GM18499 (cell line): ENCODE measurements around the gene RCCD1.
A peak's percentile ranks its signal among the peaks of the same experiment; 100 is the strongest.

Experiments
- ATAC-seq: cut with Tn5 transposase; IDR thresholded peaks from one replicate; pipeline ENCODE4 v1.9.1; 2021; ENCODE audit warnings: moderate number of reproducible peaks; ENCODE audit not compliant: insufficient read depth, unreplicated experiment

Gene RCCD1

GRCh38 chr15:90960298-90961091, 5.8 kb downstream of the RCCD1 start:
- no peak for ATAC-seq

DNA sequence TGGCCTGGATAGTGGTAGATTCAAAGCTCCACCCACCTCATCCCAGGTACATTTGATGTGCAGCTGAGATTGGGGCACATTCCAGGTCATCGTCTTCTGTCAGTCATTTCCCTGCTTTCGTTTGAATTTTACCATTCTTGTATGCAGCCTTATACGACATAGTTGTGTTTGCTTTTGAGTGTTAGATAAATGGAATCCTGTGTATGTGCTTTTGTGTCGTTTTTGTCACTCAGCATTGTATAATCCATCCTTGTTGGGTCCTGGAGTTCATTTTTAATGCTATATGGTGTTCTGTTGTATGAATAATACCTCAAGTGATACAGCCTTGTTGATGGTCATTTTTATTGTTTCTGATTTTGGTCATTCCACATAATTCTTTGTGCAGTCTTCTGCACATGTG, 7.3 kb downstream of the RCCD1 start:
- no peak for ATAC-seq

GRCh38 chr15:90966262-90966661, 11.6 kb downstream of the RCCD1 start:
- ATAC-seq: no peak

- ATAC-seq: no peak
These were observed 12.5 kb downstream of the RCCD1 start for GRCh38 chr15:90967206-90967605.

DNA sequence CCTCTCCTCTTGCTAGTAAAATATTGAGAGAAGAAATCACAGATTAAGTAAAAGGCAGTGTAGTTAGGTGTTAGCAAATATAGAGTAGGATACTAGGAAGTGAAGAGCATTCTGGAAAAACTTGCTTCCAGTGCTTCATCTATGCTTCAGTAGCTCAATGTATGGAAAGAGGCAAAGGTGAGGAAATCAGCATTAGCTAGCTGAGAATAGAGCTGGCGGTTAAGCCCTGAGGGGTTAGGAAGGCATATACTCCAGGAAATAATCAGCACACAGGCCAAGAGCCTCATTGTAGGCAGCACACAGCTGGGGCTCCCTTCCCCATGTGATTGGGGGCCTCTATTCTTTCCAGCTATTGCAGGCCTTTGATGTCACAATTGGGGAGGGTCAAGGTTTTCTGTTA, 13.8 kb downstream of the RCCD1 start:
- ATAC-seq: no peak

DNA sequence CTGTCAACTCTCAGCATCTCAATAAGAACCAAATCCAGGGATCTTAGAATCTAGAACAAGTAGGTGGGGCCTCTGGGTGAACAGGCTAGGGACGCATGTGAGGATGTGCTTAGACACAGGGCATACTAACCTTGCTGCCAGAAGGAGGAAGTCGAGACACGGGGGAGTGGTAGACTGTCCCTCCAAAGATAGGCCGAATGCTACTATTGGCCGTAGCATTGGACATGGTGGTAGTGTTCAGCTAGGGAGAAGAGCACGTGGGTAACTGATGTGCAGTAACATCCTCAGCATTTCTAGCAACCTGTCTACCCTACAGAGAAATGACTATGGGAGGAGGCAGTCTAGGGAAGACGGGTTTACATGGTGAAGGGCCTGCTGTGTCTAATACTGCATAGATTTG, 15.6 kb downstream of the RCCD1 start:
- ATAC-seq: no peak

DNA sequence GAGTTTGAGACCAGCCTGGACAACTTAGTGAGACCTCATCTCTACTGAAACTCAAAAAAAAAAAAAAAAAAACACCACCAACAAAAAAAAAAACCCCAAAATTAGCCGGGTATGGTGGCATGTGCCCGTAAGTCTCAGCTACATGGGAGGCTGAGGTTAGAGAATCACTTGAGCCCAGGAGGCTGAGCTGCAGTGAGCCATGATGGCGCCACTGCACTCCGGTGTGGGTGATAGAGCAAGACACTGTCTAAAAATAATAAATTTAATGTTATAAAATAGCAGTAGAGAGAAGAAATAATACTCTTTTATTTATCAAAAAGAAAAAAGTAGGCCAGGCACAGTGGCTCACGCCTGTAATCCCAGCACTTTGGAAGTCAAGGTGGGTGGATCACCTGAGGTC, 17.4 kb downstream of the RCCD1 start:
- no peak for ATAC-seq

GRCh38 chr15:90974216-90974615, 19.5 kb downstream of the RCCD1 start:
- no peak for ATAC-seq

DNA sequence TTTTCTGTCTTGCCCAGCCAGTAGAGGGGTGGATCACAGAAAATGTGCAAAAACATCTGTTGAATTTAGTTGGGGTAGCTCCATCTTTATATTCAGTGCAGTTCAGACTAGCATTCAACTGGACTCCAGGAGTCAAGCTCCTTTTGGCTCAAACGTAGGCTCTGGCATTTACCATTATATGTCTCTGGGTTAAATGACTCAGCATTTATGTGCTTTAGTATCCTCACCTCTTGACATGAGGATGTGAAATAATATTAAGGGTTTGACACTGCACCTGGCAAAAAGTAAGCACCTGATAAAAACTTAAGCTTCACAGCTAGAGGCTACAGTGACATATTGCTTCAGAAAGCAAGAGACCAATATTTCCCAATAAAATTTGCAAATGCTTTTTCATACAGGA, 24.9 kb downstream of the RCCD1 start:
- no peak for ATAC-seq

DNA sequence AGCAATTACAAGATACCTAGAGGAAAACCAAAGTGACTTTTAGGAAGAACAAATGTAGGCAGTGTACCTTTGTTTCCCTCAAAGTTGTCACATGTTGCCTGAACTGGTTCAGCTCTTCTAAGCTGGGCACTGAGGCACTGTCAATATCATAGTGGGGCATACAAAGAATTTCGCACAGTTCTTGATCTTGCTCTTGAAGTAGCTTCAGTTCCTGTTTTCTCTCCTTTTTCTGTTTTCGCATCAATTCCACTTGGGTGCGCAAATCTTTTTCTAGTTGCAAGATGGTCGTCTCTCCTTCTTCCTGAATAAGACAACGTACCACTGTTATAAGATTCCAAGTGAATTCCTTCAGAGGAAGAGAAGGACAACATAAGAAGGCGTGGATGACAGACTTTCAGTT, 27.0 kb downstream of the RCCD1 start:
- ATAC-seq: no peak

DNA sequence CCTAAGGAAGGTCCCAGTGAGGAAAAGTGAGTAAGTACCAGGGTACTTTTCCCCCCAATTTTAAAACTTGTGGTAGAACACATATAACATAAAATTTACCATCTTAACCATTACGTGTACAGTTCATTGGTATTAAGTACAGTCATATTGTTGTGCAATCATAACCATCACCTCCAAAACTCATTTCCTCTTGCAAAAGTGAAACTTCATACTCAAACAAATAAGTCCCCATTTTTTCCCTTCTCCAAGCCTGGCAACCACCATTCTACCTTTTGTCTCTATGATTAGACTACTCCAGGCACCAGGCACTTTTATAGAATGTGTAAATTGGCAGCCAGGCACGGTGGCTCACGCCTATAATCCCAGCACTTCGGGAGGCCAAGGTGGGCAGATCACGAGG, 27.5 kb downstream of the RCCD1 start:
- ATAC-seq: no peak

- ATAC-seq: peak; percentile 54
These were observed 32.3 kb downstream of the RCCD1 start for GRCh38 chr15:90986790-90987507.

- ATAC-seq: no peak
These were observed 33.0 kb downstream of the RCCD1 start for GRCh38 chr15:90987561-90988141.

GRCh38 chr15:90988296-90988695, 33.6 kb downstream of the RCCD1 start:
- ATAC-seq: no peak

- no peak for ATAC-seq
These were observed 34.5 kb downstream of the RCCD1 start for GRCh38 chr15:90989040-90989768.

- ATAC-seq: no peak
These were observed 35.8 kb downstream of the RCCD1 start for GRCh38 chr15:90990446-90990845.

GRCh38 chr15:90991587-90992285, 37.1 kb downstream of the RCCD1 start:
- ATAC-seq: no peak

- ATAC-seq: no peak
These were observed 39.4 kb downstream of the RCCD1 start for GRCh38 chr15:90994059-90994416.

DNA sequence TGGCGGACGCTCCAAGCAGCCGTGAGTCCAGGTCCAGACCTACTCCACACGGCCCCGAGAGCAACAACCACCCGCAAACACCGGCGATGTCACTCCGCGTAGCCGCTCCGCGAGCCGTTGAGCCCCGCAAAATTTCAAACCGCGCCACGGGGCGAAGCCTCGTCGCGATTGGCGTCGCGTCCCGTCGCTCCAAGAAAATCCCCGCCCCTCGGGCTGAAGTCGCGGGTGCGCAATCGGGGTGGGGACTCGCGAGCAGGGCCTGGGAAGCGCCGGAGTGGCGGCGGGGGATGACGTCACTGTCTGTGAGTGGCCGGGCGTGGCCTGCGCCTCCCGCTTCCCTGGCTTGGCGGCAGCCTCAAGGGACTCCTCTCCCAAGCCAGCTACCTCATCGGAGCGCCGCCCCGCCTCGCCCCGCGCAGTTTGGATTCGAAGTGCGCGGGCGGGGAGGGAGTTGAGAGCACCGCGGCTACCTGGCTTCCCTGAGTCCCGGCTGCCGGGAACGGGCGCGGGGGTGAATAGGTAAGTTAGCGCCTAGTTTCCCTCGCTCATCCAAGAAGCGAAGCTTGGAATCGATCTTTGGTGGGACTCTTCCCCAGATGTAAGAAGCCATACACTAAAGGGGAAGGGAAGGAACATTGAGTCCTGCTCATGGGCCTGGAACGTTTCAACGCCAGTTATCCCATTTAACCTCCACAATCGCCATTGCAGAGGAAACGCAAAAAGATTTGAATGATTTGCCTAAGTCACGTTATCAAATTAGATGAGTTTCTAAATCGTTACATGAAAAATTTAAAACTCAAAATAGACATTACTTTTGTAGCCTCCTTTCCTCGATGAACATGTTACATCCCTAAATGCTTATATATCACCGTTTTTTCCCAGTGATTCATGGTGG, 40.0 kb downstream of the RCCD1 start, which contains the start of gene PRC1:
TSS of gene PRC1 (minus strand) at position 119 of the 895 bp plus-strand sequence. CDS start at position 1, 118 bp downstream.
- peak; percentile 71 for ATAC-seq
